SH-SY5Y (cell line): ENCODE data around the gene DDAH2.

Experiments
- GATA2 ChIP-seq: IDR thresholded peaks from 2 replicates; pipeline ENCODE4 v1.6.1; 2011; ENCODE audit warnings: mild to moderate bottlenecking, low read depth, low read length
- GATA3 ChIP-seq: IDR thresholded peaks from 2 replicates; pipeline ENCODE4 v1.6.1; 2011; ENCODE audit warnings: low read depth, mild to moderate bottlenecking, low read length, moderate library complexity

DNA sequence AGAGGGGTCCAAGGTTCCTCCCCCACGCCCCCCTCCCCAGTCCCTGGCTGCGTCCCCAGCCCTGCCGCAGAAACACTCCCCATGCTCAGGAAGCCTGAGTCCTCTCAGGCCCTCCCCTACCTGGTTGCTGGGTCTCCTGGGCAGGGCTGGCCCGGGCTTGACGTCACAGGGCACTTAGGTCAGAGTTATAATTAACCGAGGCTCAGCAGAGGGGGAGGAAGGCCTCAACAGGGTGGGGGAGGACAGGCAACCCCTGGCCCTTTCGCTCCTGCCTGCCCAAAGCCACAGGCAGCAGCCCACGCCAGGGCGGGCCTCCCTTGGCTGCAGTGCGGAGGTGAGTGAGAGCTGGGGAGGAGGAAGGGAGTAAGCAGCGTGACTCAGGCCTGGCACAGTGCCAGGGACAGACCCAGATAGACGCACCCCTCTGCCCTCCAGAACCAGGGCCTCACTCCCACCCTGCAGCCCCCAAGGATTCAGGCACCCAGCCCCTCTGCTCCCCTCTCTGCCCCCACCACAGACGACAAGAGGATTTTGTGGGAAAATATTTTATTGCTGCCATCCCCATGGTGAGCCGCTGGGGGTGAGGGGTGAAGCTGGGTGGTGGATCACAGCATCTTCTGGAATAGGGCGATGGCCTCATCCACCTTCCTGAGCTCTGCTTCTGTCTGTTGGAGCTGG is 48.0 kb upstream of the DDAH2 start, which contains the start of gene VWA7:
- TF ChIP-seq GATA2 (no peak), GATA3 (no peak)
